HepG2 (cell line): ENCODE results near the gene ZNF174. TPM values are rescaled to one million over a fixed set of nuclear protein-coding genes. Genes with fewer than 3 reads are reported as not detected.

ENCODE experiments used
- ASH2L ChIP-seq: fragments of 300-600, 200-600 bp; sonication (generic); IDR thresholded peaks from 2 replicates; pipeline ENCODE4 v1.7.0; 2017; ENCODE audit warnings: low read depth, mild to moderate bottlenecking, moderate library complexity, mixed read lengths, low read length; ENCODE audit not compliant: insufficient read length
- HNRNPUL1 ChIP-seq: fragments of 200-400 bp; formaldehyde crosslinking; IDR thresholded peaks from 2 replicates; pipeline ENCODE4 v1.6.1; 2017; ENCODE audit warnings: low read depth, mild to moderate bottlenecking, low read length, moderate library complexity
- ISL2 ChIP-seq: sonication (generic); formaldehyde crosslinking; IDR thresholded peaks from 2 replicates; pipeline ENCODE4 v1.5.0; 2020; ENCODE audit warnings: missing genetic modification reagents
- KDM3A ChIP-seq: IDR thresholded peaks from 2 replicates; pipeline ENCODE4 v1.6.1; 2018; ENCODE audit warnings: low read depth, missing compliant biosample characterization
- MBD4 ChIP-seq: IDR thresholded peaks from 2 replicates; pipeline ENCODE4 v1.6.1; 2012; ENCODE audit warnings: low read length, inconsistent platforms, borderline replicate concordance
- NFYB ChIP-seq: sonication (generic); formaldehyde crosslinking; IDR thresholded peaks from 2 replicates; pipeline ENCODE4 v1.4.0; 2020; ENCODE audit warnings: missing genetic modification reagents
- RCOR2 ChIP-seq: IDR thresholded peaks from 2 replicates; pipeline ENCODE4 v1.6.1; 2016; ENCODE audit warnings: missing biosample characterization, missing genetic modification reagents
- THAP11 ChIP-seq: IDR thresholded peaks from 2 replicates; pipeline ENCODE4 v1.6.1; 2016; ENCODE audit warnings: missing biosample characterization, missing genetic modification reagents
- ZFP36 ChIP-seq: fragments of 150-350 bp; IDR thresholded peaks from 2 replicates; pipeline ENCODE4 v1.6.1; 2018; ENCODE audit warnings: borderline replicate concordance, low read length, low read depth; ENCODE audit not compliant: partially characterized antibody
- ZKSCAN5 ChIP-seq: sonication (generic); formaldehyde crosslinking; IDR thresholded peaks from 2 replicates; pipeline ENCODE4 v1.5.1; 2020; ENCODE audit warnings: mild to moderate bottlenecking, missing genetic modification reagents
- ZNF276 ChIP-seq: sonication (generic); formaldehyde crosslinking; IDR thresholded peaks from 2 replicates; pipeline ENCODE4 v1.4.0; 2020; ENCODE audit warnings: mild to moderate bottlenecking, low read depth, missing genetic modification reagents
- ZNF333 ChIP-seq: sonication (generic); formaldehyde crosslinking; IDR thresholded peaks from 2 replicates; pipeline ENCODE4 v1.4.0; 2020; ENCODE audit warnings: mild to moderate bottlenecking, missing genetic modification reagents, borderline replicate concordance
- ZNF776 ChIP-seq: sonication (generic); formaldehyde crosslinking; IDR thresholded peaks from 2 replicates; pipeline ENCODE4 v1.4.0; 2020; ENCODE audit warnings: mild to moderate bottlenecking, missing genetic modification reagents
- polyA plus RNA-seq, 8 experiments: library from polyadenylated mRNA; depleted of rRNA in 3 of 8; stranded (reverse) in 7 of 8; unstranded in 1 of 8; fragments of >200 nt; fragmentation: Illumina TruSeq in 4 of 8; extraction: Trizol in 4 of 8; gene quantifications; 2 replicates each; pipeline versions ENCODE4 v1.2.1 to v1.2.3, GENCODE V29; 2011 to 2016; ENCODE audit warnings: low read depth in 4 of 8, missing spikeins in 1 of 8, mixed read lengths in 1 of 8; ENCODE audit not compliant: insufficient read depth in 1 of 8
- total RNA-seq, 5 experiments: library from RNA; depleted of rRNA; stranded (reverse); fragments of >200 nt; fragmentation: Illumina TruSeq; extraction: Trizol; gene quantifications; 2 replicates each; pipeline ENCODE4 v1.2.3, GENCODE V29; 2016; ENCODE audit warnings: low read depth in 1 of 5
- TF ChIP-seq, protein P1 (sequence below): sonication (generic); formaldehyde crosslinking; IDR thresholded peaks from 2 replicates; pipeline ENCODE4 v1.4.0; 2020; ENCODE audit warnings: mild to moderate bottlenecking, missing genetic modification reagents
- TF ChIP-seq, protein P2 (sequence below): IDR thresholded peaks from 2 replicates; pipeline ENCODE4 v1.6.1; 2016; ENCODE audit warnings: control low read depth
- TF ChIP-seq, protein P3 (sequence below): sonication (generic); formaldehyde crosslinking; IDR thresholded peaks from 2 replicates; pipeline ENCODE4 v1.4.0; 2020; ENCODE audit warnings: mild to moderate bottlenecking, missing genetic modification reagents

Gene ZNF174
- total and polyA plus RNA-seq, 2 of the 13 experiments (the other 11 are each of a cell fraction or from before 2014, with no cell fraction given): 8.3 to 10.6 TPM

DNA sequence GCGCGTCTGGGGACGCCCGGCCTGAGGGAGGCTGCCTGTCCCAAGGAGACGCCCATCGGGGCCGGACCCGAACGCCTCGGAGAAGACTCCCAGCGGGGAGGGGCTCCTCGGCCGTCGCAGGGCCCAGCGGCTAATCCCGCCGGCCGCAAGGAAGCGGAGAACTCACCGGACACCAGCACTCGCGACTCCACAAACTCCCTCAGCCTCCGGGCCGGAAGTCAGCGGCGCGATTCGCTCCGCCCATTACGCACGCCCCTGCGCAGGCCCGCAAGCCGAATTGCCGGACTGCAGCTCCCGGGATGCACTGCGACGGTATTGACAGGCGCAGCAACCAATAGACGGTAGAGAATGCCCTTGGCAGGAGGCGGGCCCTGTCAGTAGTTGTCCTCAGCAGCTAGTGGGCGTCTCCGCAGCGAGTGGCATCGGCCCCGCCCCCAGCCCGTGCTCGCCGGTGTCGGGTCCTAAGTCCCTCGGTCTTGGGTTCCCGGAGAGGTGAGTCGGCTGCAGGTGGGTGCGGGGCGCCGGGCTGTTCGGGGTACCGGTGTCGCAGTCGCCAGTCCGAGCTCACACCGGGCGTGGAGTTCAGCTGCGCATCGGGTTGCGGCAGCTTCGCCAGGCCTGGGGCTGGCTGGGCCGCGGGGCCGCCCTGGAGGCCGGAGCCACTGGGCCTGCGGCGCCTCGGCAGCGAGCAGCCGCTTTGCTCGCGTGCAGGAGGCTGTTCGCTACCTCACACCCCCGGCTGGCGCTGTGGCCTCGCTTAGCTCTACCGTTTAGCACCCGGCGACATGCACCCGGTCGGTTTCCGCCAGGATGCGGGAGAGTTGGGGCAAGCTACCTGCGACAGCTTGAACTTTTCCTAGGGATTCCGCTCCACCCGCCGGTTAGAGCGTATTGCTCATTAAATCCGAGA is at the start of gene ZNF174, which contains the start of gene ZSCAN32 (continued):
- TF ChIP-seq ZNF276 (CRISPR knock-in tag) (0 out of 2 replicates have a peak, but pooled peaks have one; percentile 0), ISL2 (CRISPR knock-in tag) (peak; percentile 13), KDM3A (CRISPR knock-in tag) (peak; percentile 80), RCOR2 (CRISPR knock-in tag) (no peak), ZFP36 (no peak), ZKSCAN5 (CRISPR knock-in tag) (no peak), ZNF333 (CRISPR knock-in tag) (peak; percentile 83), NFYB (CRISPR knock-in tag) (peak; percentile 97), ASH2L (peak; percentile 82), THAP11 (CRISPR knock-in tag) (peak; percentile 98), ZNF776 (CRISPR knock-in tag) (peak; percentile 44), HNRNPUL1 (peak; percentile 46; the same call in 1 of the 2 replicates), MBD4 (no peak)
- TF ChIP-seq, protein P1, sequence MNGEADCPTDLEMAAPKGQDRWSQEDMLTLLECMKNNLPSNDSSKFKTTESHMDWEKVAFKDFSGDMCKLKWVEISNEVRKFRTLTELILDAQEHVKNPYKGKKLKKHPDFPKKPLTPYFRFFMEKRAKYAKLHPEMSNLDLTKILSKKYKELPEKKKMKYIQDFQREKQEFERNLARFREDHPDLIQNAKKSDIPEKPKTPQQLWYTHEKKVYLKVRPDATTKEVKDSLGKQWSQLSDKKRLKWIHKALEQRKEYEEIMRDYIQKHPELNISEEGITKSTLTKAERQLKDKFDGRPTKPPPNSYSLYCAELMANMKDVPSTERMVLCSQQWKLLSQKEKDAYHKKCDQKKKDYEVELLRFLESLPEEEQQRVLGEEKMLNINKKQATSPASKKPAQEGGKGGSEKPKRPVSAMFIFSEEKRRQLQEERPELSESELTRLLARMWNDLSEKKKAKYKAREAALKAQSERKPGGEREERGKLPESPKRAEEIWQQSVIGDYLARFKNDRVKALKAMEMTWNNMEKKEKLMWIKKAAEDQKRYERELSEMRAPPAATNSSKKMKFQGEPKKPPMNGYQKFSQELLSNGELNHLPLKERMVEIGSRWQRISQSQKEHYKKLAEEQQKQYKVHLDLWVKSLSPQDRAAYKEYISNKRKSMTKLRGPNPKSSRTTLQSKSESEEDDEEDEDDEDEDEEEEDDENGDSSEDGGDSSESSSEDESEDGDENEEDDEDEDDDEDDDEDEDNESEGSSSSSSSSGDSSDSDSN: peak; percentile 99
- TF ChIP-seq, protein P2, sequence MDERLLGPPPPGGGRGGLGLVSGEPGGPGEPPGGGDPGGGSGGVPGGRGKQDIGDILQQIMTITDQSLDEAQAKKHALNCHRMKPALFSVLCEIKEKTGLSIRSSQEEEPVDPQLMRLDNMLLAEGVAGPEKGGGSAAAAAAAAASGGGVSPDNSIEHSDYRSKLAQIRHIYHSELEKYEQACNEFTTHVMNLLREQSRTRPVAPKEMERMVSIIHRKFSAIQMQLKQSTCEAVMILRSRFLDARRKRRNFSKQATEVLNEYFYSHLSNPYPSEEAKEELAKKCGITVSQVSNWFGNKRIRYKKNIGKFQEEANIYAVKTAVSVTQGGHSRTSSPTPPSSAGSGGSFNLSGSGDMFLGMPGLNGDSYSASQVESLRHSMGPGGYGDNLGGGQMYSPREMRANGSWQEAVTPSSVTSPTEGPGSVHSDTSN (CRISPR knock-in tag): peak; percentile 97
- TF ChIP-seq, protein P3, sequence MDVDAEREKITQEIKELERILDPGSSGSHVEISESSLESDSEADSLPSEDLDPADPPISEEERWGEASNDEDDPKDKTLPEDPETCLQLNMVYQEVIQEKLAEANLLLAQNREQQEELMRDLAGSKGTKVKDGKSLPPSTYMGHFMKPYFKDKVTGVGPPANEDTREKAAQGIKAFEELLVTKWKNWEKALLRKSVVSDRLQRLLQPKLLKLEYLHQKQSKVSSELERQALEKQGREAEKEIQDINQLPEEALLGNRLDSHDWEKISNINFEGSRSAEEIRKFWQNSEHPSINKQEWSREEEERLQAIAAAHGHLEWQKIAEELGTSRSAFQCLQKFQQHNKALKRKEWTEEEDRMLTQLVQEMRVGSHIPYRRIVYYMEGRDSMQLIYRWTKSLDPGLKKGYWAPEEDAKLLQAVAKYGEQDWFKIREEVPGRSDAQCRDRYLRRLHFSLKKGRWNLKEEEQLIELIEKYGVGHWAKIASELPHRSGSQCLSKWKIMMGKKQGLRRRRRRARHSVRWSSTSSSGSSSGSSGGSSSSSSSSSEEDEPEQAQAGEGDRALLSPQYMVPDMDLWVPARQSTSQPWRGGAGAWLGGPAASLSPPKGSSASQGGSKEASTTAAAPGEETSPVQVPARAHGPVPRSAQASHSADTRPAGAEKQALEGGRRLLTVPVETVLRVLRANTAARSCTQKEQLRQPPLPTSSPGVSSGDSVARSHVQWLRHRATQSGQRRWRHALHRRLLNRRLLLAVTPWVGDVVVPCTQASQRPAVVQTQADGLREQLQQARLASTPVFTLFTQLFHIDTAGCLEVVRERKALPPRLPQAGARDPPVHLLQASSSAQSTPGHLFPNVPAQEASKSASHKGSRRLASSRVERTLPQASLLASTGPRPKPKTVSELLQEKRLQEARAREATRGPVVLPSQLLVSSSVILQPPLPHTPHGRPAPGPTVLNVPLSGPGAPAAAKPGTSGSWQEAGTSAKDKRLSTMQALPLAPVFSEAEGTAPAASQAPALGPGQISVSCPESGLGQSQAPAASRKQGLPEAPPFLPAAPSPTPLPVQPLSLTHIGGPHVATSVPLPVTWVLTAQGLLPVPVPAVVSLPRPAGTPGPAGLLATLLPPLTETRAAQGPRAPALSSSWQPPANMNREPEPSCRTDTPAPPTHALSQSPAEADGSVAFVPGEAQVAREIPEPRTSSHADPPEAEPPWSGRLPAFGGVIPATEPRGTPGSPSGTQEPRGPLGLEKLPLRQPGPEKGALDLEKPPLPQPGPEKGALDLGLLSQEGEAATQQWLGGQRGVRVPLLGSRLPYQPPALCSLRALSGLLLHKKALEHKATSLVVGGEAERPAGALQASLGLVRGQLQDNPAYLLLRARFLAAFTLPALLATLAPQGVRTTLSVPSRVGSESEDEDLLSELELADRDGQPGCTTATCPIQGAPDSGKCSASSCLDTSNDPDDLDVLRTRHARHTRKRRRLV (CRISPR knock-in tag): no peak; the same call in 1 of the 2 replicates
